Smooth muscle cell (in vitro differentiated cells): Measurements from ENCODE around the gene ZDHHC20. TPM values are rescaled to one million over a fixed set of nuclear protein-coding genes. Genes with fewer than 3 reads are reported as not detected.

Experiments
- DNase-seq: peaks from one replicate; lab custom pipeline; 2025; ENCODE audit not compliant: unreplicated experiment; lab: John Stamatoyannopoulos, UW
- H2AFZ ChIP-seq: fragments of 200-600 bp; sonication (generic); 2 replicates; pipeline ENCODE4 v1.6.0; 2016; ENCODE audit warnings: antibody characterized with exemption, low read depth, mild to moderate bottlenecking
- H3F3A ChIP-seq: fragments of 200-600 bp; sonication (generic); 2 replicates; pipeline ENCODE4 v1.6.0; 2017; ENCODE audit warnings: antibody characterized with exemption, low read depth
- H3K27ac ChIP-seq: fragments of 200-600 bp; sonication (generic); 2 replicates; pipeline ENCODE4 v1.5.1; 2016; ENCODE audit warnings: low read depth, mild to moderate bottlenecking
- H3K27me3 ChIP-seq: fragments of 200-600 bp; sonication (generic); 2 replicates; pipeline ENCODE4 v1.6.1; 2016; ENCODE audit warnings: low read depth, mild to moderate bottlenecking
- H3K36me3 ChIP-seq: fragments of 200-600 bp; sonication (generic); 2 replicates; pipeline ENCODE4 v1.5.1; 2016; ENCODE audit warnings: low read depth
- H3K4me1 ChIP-seq: fragments of 200-600 bp; sonication (generic); 2 replicates; pipeline ENCODE4 v1.5.1; 2016; ENCODE audit warnings: low read depth
- H3K4me2 ChIP-seq: fragments of 200-600 bp; sonication (generic); 2 replicates; pipeline ENCODE4 v1.6.0; 2016; ENCODE audit warnings: mild to moderate bottlenecking
- H3K4me3 ChIP-seq: fragments of 200-600 bp; sonication (generic); 2 replicates; pipeline ENCODE4 v1.5.1; 2016; ENCODE audit warnings: mild to moderate bottlenecking
- H3K79me2 ChIP-seq: fragments of 200-600 bp; sonication (generic); 2 replicates; pipeline ENCODE4 v1.6.0; 2016; ENCODE audit warnings: low read depth, mild to moderate bottlenecking
- H3K9ac ChIP-seq: fragments of 200-600 bp; sonication (generic); 2 replicates; pipeline ENCODE4 v1.6.0; 2016; ENCODE audit warnings: low read depth
- H3K9me3 ChIP-seq: fragments of 200-600 bp; sonication (generic); replicated peaks from 2 replicates; pipeline ENCODE4 v1.5.1; 2016; ENCODE audit warnings: low read depth
- H4K20me1 ChIP-seq: fragments of 200-600 bp; sonication (generic); 2 replicates; pipeline ENCODE4 v1.6.0; 2016; ENCODE audit warnings: low read depth
- CTCF ChIP-seq: fragments of 200-600 bp; sonication (generic); IDR thresholded peaks from 2 replicates; pipeline ENCODE4 v1.5.1; 2017; ENCODE audit warnings: borderline replicate concordance, mild to moderate bottlenecking, antibody characterized with exemption; ENCODE audit not compliant: insufficient read depth, poor library complexity, severe bottlenecking
- WGBS: methylation state at CpG from one replicate; pipeline ENCODE4 v1.1.7; 2016; ENCODE audit warnings: low lambda C conversion rate; 5-methylcytosine and 5-hydroxymethylcytosine counted together
- polyA plus RNA-seq: library from polyadenylated mRNA; unstranded; fragments of >200 nt; fragmentation: Nextera tagmentation; extraction: Ambion mirVana; gene quantifications from 2 replicates; pipeline ENCODE4 v1.2.1, GENCODE V29; 2016
- total RNA-seq: library from RNA; depleted of rRNA; stranded (reverse); fragments of >200 nt; gene quantifications from 2 replicates; pipeline ENCODE4 v1.2.3, GENCODE V29; 2014

ZDHHC20 gene
- total and polyA plus RNA-seq, 2 experiments from 2014 or later, result 24.2 to 198 TPM

DNA sequence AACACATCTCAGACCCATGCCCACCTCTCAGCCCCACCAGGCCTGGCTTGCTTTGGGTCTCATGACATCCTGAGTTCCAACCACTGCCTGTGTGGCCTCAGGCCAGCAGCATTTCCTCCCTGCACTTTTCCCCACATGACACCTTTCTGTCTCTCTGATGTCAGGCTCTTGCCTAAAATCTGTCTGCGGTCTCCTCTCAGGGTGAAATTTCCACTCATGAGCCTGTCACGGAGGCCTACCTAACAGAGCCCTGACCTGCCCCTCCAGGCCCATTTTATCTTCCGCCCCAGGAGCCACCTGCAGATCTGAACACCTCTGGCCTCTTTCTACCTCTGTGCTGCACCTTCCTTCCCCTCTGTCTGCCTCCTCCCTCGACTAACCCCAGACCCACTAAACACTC is 93.5 kb downstream of the ZDHHC20 start:
- H3K36me3 ChIP-seq, result no peaks in the 10 kb centered on the region
- no peak overlapping the region for H3K9ac ChIP-seq
- H3K4me2 ChIP-seq, result no peak overlapping the region
- H3F3A ChIP-seq, result no peaks in the 10 kb centered on the region
- H3K4me3 ChIP-seq, result no peak overlapping the region
- H3K27me3 ChIP-seq, result no peaks in the 10 kb centered on the region
- H4K20me1 ChIP-seq, result no peaks in the 10 kb centered on the region
- H3K27ac ChIP-seq, result no peak overlapping the region
- no peaks in the 10 kb centered on the region for H3K9me3 ChIP-seq
- no peak overlapping the region for H2AFZ ChIP-seq
- 93% methylated on average over 4 of the region's 4 CpGs for whole genome bisulfite sequencing
- no peak for TF ChIP-seq CTCF
- no peaks in the 10 kb centered on the region for H3K79me2 ChIP-seq
- no peaks in the 10 kb centered on the region for H3K4me1 ChIP-seq
- no peak for DNase-seq

- no peaks in the 10 kb centered on the region for H3K4me1 ChIP-seq
- H4K20me1 ChIP-seq, result no peaks in the 10 kb centered on the region
- DNase-seq, result no peak
- no peak overlapping the region for H3K27ac ChIP-seq
- no peaks in the 10 kb centered on the region for H3K27me3 ChIP-seq
- H3K79me2 ChIP-seq, result no peaks in the 10 kb centered on the region
- H2AFZ ChIP-seq, result no peak overlapping the region
- no peaks in the 10 kb centered on the region for H3K36me3 ChIP-seq
- H3K9me3 ChIP-seq, result no peaks in the 10 kb centered on the region
- no peak for TF ChIP-seq CTCF
- H3K4me2 ChIP-seq, result no peak overlapping the region
- 92% methylated on average over 4 of the region's 4 CpGs for WGBS
- no peaks in the 10 kb centered on the region for H3F3A ChIP-seq
- H3K9ac ChIP-seq, result no peak overlapping the region
- H3K4me3 ChIP-seq, result no peak overlapping the region
Measured at GRCh38 chr13:21364916-21365315, 94.2 kb downstream of the ZDHHC20 start.

- H3K4me3 ChIP-seq, result no peak overlapping the region
- no peaks in the 10 kb centered on the region for H3K9me3 ChIP-seq
- DNase-seq, result no peak
- H3F3A ChIP-seq, result no peaks in the 10 kb centered on the region
- H2AFZ ChIP-seq, result no peak overlapping the region
- H3K36me3 ChIP-seq, result no peaks in the 10 kb centered on the region
- H3K27ac ChIP-seq, result no peak overlapping the region
- no peak overlapping the region for H3K4me2 ChIP-seq
- no peaks in the 10 kb centered on the region for H3K79me2 ChIP-seq
- no peaks in the 10 kb centered on the region for H4K20me1 ChIP-seq
- WGBS, result 87% methylated on average over 7 of the region's 7 CpGs
- H3K4me1 ChIP-seq, result no peaks in the 10 kb centered on the region
- no peak overlapping the region for H3K9ac ChIP-seq
- TF ChIP-seq CTCF, result no peak
- no peaks in the 10 kb centered on the region for H3K27me3 ChIP-seq
Measured at GRCh38 chr13:21364357-21364756, 94.7 kb downstream of the ZDHHC20 start.

- no peak overlapping the region for H2AFZ ChIP-seq
- no peak overlapping the region for H3K4me3 ChIP-seq
- H4K20me1 ChIP-seq, result no peaks in the 10 kb centered on the region
- no peaks in the 10 kb centered on the region for H3F3A ChIP-seq
- H3K4me2 ChIP-seq, result no peak overlapping the region
- no peak overlapping the region for H3K27ac ChIP-seq
- H3K9ac ChIP-seq, result no peak overlapping the region
- no peak for DNase-seq
- WGBS, result 96% methylated on average over 4 of the region's 4 CpGs
- no peaks in the 10 kb centered on the region for H3K36me3 ChIP-seq
- H3K9me3 ChIP-seq, result no peaks in the 10 kb centered on the region
- no peaks in the 10 kb centered on the region for H3K79me2 ChIP-seq
- no peak for TF ChIP-seq CTCF
- no peaks in the 10 kb centered on the region for H3K27me3 ChIP-seq
- no peaks in the 10 kb centered on the region for H3K4me1 ChIP-seq
Measured at GRCh38 chr13:21362741-21363140, 96.4 kb downstream of the ZDHHC20 start.
